ENCODE results near the gene PRKAG1.

DNA sequence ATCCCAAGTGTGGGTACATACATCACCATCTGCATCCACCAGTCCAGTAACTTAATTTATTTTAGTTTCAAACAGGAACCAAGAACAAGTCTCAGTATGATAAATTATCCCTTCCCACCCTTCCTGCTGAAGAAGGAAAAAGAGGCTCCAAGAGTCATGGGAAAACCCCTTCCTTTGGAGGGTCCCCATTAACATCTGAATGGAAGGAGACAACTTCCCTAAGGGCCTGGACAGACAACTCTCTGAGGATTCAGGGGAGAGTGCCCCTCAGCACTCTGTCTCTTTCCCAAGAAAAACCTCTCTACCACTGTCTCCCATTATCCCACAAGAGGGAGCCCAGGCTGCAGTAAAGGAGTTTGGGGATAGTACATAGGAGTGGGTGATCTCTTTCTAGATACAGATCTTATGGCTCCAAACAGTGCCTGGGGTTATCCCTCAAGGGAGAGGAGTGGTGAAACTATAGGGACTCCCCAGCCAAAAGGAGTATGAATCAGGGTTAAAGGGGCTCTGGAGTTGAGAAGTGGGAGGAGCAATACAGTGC is 53.2 kb downstream of the PRKAG1 start:
- TF ChIP-seq, protein P1, sequence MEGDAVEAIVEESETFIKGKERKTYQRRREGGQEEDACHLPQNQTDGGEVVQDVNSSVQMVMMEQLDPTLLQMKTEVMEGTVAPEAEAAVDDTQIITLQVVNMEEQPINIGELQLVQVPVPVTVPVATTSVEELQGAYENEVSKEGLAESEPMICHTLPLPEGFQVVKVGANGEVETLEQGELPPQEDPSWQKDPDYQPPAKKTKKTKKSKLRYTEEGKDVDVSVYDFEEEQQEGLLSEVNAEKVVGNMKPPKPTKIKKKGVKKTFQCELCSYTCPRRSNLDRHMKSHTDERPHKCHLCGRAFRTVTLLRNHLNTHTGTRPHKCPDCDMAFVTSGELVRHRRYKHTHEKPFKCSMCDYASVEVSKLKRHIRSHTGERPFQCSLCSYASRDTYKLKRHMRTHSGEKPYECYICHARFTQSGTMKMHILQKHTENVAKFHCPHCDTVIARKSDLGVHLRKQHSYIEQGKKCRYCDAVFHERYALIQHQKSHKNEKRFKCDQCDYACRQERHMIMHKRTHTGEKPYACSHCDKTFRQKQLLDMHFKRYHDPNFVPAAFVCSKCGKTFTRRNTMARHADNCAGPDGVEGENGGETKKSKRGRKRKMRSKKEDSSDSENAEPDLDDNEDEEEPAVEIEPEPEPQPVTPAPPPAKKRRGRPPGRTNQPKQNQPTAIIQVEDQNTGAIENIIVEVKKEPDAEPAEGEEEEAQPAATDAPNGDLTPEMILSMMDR (IDR thresholded peaks at IDR 0.05), result peak in 1 of 12 donors; percentile 11
- no peak for TF ChIP-seq POLR2A (IDR thresholded peaks at IDR 0.05)

Data from heart left ventricle (tissue), 13 donors.